ENCODE data around the gene NKAIN2.

DNA sequence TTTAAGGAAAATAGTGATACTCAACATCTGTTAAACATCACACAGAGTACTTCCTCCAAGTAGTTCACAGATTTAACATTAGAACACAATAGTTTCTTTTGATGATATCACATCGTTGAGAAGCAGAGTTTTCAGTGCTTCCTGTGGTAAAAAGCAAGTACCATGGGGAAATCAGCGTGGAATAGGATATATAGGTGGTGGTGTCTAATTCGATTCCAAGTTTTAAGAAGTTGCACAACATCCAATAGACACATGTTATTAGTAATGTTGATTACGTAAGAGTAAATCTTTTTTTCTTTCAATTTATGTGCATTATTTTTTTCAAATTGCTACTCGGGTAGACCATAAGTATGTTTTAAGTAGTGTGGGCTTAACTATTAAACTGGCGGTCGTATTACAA lies 360.7 kb downstream of the NKAIN2 start:
- TF ChIP-seq, protein P1, sequence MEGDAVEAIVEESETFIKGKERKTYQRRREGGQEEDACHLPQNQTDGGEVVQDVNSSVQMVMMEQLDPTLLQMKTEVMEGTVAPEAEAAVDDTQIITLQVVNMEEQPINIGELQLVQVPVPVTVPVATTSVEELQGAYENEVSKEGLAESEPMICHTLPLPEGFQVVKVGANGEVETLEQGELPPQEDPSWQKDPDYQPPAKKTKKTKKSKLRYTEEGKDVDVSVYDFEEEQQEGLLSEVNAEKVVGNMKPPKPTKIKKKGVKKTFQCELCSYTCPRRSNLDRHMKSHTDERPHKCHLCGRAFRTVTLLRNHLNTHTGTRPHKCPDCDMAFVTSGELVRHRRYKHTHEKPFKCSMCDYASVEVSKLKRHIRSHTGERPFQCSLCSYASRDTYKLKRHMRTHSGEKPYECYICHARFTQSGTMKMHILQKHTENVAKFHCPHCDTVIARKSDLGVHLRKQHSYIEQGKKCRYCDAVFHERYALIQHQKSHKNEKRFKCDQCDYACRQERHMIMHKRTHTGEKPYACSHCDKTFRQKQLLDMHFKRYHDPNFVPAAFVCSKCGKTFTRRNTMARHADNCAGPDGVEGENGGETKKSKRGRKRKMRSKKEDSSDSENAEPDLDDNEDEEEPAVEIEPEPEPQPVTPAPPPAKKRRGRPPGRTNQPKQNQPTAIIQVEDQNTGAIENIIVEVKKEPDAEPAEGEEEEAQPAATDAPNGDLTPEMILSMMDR (IDR thresholded peaks at IDR 0.05; ENCODE audit: extremely low read depth in 1 of 2, insufficient read depth in 1 of 2, low read depth in 1 of 2, low read length in 2 of 2), result no peak
- TF ChIP-seq, protein P2, sequence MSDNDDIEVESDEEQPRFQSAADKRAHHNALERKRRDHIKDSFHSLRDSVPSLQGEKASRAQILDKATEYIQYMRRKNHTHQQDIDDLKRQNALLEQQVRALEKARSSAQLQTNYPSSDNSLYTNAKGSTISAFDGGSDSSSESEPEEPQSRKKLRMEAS (IDR thresholded peaks at IDR 0.05; ENCODE audit: insufficient read depth, insufficient read length), result no peak
- TF ChIP-seq POLR2AphosphoS5 (IDR thresholded peaks at IDR 0.05; ENCODE audit: insufficient read depth, low read depth, low read length), result no peak
- TF ChIP-seq POLR2A (IDR thresholded peaks at IDR 0.05; ENCODE audit: low read depth, low read length), result no peak
- no peak for TF ChIP-seq EZH2 (IDR thresholded peaks at IDR 0.05; ENCODE audit: borderline replicate concordance, low read depth, low read length, severe bottlenecking)
